GM13977 (cell line): ENCODE measurements around the gene ATAD3A.
A peak's percentile ranks its signal among the peaks of the same experiment; 100 is the strongest.
"Not testable (repeated sequence)": the region's sequence is repeated elsewhere in the genome, so short reads cannot be mapped to it uniquely, and the experiment has no call there.

Experiments
- DNase-seq: peaks from one replicate; pipeline ENCODE4 v3.0.0; 2012; ENCODE audit warnings: low spot score
- CTCF ChIP-seq: IDR thresholded peaks from 2 replicates; pipeline ENCODE4 v1.5.1; 2012; ENCODE audit warnings: mild to moderate bottlenecking, control low read depth; ENCODE audit not compliant: insufficient read depth; ENCODE audit errors: extremely low read depth, missing control alignments
- in situ Hi-C: fragments of 300-500 bp; cut with MboI; formaldehyde crosslinking; loops from one replicate; pipeline ENCODE4 v1.12.0; 2022; ENCODE audit warnings: low sequenced_read_pairs, low pct_unique_long_range_greater_than_20kb, mixed read lengths, inconsistent platforms; ENCODE audit not compliant: unreplicated experiment

Gene ATAD3A

DNA sequence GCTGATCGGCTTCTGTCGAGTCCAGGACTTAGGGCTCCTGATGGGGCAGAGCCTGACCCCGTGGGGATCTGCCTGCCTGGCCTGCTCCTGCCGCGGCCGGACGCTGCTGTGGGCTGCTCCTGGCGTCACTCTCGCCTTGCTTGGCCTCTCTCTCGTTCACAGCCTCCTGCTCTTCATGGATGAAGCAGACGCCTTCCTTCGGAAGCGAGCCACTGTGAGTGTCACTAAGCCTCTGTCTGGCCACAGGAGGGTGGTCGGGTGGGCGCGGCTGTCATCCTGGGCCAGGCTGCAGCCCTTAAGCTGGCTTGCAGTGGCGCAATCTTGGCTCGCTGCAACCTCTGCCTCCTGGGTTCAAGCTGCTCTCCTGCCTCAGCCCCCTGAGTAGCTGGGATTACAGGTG, 24.3 kb upstream of the ATAD3A start:
- in situ Hi-C loops, result no loop called here
- DNase-seq, result no peak
- no peak for TF ChIP-seq CTCF

- DNase-seq, result no peak
- in situ Hi-C loops, result no loop called here
- no peak for TF ChIP-seq CTCF
These were observed 22.7 kb upstream of the ATAD3A start for GRCh38 chr1:1489231-1489630.

GRCh38 chr1:1489861-1490260, 22.1 kb upstream of the ATAD3A start:
- TF ChIP-seq CTCF, result no peak
- DNase-seq, result no peak

DNA sequence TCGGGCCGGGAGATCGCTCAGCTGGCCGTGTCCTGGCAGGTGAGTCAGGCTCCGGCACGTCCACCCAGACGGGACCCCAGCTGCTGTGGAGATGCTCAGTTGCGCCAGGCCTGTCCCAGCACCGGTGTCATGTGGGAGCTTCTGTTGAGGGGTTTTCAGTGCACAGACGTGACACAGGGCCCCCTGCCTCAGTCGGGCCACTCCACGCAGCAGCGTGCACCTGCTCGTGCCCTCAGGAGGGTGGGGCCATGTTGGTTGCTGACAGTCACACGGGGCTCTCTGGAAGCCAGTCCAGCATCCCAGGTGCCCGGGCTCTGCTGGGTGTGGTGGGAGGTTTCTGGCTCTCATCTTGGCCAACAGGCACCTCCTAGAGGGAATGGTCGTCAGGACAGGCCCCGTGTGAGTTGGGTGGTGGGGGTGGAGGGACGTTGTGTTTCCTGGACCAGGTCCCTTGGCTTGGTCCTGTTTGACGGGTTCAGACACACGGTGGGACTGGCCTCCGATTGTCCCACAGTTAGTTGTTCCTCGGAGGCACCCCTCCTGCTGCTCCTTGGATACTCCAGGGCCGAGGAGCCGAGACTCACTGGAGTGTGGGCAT, 21.2 kb upstream of the ATAD3A start:
- peak; percentile 12 for DNase-seq
- in situ Hi-C loops, result no loop called here
- TF ChIP-seq CTCF, result no peak

More at GRCh38 chr1:1489861-1490260, 22.1 kb upstream of the ATAD3A start:
- in situ Hi-C loops, result no loop called here

DNA sequence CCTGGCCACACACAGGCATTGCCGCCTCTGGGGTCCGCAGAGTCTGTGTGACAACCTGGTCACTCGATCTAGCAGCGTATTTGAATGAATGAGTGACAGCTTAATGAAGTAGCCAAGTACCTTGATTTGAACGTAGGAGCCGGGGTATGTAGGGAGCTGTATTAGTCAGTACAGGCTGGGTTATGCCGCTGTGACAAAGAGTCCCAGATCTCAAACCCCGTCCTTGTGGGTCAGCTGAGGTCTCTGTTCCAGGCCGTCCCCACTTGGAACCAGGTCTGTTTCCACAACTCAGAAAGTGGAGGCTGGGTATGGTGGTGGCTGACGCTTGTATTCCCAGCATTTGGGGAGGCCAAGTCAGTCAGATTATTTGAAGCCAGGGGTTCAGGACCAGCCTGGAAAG, 20.4 kb upstream of the ATAD3A start:
- no peak for DNase-seq
- in situ Hi-C loops, result no loop called here
- TF ChIP-seq CTCF, result no peak

DNA sequence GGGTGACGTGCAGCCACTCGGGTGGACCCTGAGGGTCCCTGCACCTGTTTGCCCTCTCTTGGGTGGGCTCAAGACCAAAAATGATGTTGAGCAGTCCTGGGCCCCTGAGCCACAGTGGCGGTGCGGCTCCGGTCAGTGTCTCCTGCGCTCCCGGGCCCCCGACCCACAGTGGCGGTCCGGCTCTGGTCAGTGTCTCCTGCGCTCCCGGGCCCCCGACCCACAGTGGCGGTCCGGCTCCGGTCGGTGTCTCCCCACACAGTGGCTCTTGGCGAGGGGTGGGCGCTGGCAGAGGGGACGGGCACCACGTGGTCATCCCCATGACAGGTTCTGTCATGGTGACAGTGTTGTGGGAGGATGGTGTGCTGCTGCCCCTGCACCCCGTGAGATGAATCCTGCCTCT, 17.7 kb upstream of the ATAD3A start:
- in situ Hi-C loops, DNase-seq: not testable (repeated sequence)

- in situ Hi-C loops, result not testable (repeated sequence)
- DNase-seq, result peak; percentile 17
These were observed 16.4 kb upstream of the ATAD3A start for GRCh38 chr1:1495461-1495975.

- DNase-seq, result peak; percentile 50
- TF ChIP-seq CTCF, result peak; percentile 49
- in situ Hi-C loops, result not testable (repeated sequence)
These were observed 7.1 kb upstream of the ATAD3A start for GRCh38 chr1:1504777-1505365.
